ENCODE results near the gene TARS1. TPM values are rescaled to one million over a fixed set of nuclear protein-coding genes. Genes with fewer than 3 reads are reported as not detected.

TARS1 gene
- total and polyA plus RNA-seq, 2 of the 8 experiments (the other 6 are each of a cell fraction or from before 2014, with no cell fraction given): 94.4 to 445 TPM

DNA sequence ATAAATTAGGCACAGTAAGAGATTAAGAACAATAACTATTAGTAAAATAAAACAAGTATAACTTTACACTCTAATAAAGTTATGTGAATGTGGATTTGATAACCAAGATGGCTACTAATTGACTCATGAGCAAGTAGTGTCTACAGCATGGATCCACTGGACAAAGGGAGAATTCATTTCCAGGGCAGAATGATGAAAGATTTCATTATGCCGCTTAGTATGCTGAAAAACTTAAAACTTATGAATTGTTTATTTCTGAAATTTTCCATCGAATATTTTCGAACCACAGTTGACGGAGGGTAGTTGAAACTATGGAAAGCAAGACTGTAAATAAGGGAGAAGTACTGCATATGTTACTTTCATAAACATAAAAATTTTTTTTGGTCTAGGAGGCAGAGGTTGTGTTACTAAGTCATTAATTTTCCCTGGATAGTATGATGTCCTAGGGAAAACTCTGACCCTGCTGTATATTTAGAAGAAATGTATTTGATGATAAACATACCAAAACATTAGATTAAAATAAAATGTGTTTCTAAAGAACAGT lies 24.9 kb upstream of the TARS1 start (continued):
- no peak for TF ChIP-seq SP2 (IDR thresholded peaks at IDR 0.05; ENCODE audit: low read length)
- no peak for TF ChIP-seq BCL11A (IDR thresholded peaks at IDR 0.05; ENCODE audit: low read depth in 2 of 2, low read length in 2 of 2)
- TF ChIP-seq JUN (IDR thresholded peaks at IDR 0.05; ENCODE audit: low read depth, low read length): no peak
- TF ChIP-seq, protein P1, sequence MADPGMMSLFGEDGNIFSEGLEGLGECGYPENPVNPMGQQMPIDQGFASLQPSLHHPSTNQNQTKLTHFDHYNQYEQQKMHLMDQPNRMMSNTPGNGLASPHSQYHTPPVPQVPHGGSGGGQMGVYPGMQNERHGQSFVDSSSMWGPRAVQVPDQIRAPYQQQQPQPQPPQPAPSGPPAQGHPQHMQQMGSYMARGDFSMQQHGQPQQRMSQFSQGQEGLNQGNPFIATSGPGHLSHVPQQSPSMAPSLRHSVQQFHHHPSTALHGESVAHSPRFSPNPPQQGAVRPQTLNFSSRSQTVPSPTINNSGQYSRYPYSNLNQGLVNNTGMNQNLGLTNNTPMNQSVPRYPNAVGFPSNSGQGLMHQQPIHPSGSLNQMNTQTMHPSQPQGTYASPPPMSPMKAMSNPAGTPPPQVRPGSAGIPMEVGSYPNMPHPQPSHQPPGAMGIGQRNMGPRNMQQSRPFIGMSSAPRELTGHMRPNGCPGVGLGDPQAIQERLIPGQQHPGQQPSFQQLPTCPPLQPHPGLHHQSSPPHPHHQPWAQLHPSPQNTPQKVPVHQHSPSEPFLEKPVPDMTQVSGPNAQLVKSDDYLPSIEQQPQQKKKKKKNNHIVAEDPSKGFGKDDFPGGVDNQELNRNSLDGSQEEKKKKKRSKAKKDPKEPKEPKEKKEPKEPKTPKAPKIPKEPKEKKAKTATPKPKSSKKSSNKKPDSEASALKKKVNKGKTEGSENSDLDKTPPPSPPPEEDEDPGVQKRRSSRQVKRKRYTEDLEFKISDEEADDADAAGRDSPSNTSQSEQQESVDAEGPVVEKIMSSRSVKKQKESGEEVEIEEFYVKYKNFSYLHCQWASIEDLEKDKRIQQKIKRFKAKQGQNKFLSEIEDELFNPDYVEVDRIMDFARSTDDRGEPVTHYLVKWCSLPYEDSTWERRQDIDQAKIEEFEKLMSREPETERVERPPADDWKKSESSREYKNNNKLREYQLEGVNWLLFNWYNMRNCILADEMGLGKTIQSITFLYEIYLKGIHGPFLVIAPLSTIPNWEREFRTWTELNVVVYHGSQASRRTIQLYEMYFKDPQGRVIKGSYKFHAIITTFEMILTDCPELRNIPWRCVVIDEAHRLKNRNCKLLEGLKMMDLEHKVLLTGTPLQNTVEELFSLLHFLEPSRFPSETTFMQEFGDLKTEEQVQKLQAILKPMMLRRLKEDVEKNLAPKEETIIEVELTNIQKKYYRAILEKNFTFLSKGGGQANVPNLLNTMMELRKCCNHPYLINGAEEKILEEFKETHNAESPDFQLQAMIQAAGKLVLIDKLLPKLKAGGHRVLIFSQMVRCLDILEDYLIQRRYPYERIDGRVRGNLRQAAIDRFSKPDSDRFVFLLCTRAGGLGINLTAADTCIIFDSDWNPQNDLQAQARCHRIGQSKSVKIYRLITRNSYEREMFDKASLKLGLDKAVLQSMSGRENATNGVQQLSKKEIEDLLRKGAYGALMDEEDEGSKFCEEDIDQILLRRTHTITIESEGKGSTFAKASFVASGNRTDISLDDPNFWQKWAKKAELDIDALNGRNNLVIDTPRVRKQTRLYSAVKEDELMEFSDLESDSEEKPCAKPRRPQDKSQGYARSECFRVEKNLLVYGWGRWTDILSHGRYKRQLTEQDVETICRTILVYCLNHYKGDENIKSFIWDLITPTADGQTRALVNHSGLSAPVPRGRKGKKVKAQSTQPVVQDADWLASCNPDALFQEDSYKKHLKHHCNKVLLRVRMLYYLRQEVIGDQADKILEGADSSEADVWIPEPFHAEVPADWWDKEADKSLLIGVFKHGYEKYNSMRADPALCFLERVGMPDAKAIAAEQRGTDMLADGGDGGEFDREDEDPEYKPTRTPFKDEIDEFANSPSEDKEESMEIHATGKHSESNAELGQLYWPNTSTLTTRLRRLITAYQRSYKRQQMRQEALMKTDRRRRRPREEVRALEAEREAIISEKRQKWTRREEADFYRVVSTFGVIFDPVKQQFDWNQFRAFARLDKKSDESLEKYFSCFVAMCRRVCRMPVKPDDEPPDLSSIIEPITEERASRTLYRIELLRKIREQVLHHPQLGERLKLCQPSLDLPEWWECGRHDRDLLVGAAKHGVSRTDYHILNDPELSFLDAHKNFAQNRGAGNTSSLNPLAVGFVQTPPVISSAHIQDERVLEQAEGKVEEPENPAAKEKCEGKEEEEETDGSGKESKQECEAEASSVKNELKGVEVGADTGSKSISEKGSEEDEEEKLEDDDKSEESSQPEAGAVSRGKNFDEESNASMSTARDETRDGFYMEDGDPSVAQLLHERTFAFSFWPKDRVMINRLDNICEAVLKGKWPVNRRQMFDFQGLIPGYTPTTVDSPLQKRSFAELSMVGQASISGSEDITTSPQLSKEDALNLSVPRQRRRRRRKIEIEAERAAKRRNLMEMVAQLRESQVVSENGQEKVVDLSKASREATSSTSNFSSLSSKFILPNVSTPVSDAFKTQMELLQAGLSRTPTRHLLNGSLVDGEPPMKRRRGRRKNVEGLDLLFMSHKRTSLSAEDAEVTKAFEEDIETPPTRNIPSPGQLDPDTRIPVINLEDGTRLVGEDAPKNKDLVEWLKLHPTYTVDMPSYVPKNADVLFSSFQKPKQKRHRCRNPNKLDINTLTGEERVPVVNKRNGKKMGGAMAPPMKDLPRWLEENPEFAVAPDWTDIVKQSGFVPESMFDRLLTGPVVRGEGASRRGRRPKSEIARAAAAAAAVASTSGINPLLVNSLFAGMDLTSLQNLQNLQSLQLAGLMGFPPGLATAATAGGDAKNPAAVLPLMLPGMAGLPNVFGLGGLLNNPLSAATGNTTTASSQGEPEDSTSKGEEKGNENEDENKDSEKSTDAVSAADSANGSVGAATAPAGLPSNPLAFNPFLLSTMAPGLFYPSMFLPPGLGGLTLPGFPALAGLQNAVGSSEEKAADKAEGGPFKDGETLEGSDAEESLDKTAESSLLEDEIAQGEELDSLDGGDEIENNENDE (IDR thresholded peaks at IDR 0.05; ENCODE audit: insufficient replicate concordance, low read length): no peak
- TF ChIP-seq EGR1 (IDR thresholded peaks at IDR 0.05; ENCODE audit: borderline replicate concordance, low read depth, low read length): no peak
- no peak for TF ChIP-seq POU5F1 (IDR thresholded peaks at IDR 0.05; ENCODE audit: low read depth, low read length)
